ENCODE results near the gene EFNA3.

Gene EFNA3

GRCh38 chr1:155070158-155070621, 8.4 kb upstream of the EFNA3 start:
- no peak for DNase-seq

- DNase-seq, result peak; percentile 85
These were observed 7.7 kb upstream of the EFNA3 start for GRCh38 chr1:155070721-155071569.

- DNase-seq, result no peak
These were observed 6.9 kb upstream of the EFNA3 start for GRCh38 chr1:155071701-155072100.

- DNase-seq, result no peak
These were observed 5.9 kb upstream of the EFNA3 start for GRCh38 chr1:155072531-155073289.

GRCh38 chr1:155073377-155074242, 5.0 kb upstream of the EFNA3 start:
- DNase-seq, result no peak

- DNase-seq, result no peak
These were observed 3.1 kb upstream of the EFNA3 start for GRCh38 chr1:155075535-155075934.

- DNase-seq, result no peak
These were observed 2.3 kb upstream of the EFNA3 start for GRCh38 chr1:155076371-155076770.

- DNase-seq, result no peak
These were observed 1.3 kb upstream of the EFNA3 start for GRCh38 chr1:155077346-155077745.

- DNase-seq, result no peak
These were observed 735 bp upstream of the EFNA3 start for GRCh38 chr1:155077758-155078445.

GRCh38 chr1:155079210-155079486, 511 bp downstream of the EFNA3 start:
- no peak for DNase-seq

- no peak for DNase-seq
These were observed 1.1 kb downstream of the EFNA3 start for GRCh38 chr1:155079487-155080311.

GRCh38 chr1:155080312-155081228, 1.9 kb downstream of the EFNA3 start:
- DNase-seq, result peak; percentile 45

- peak; percentile 49 for DNase-seq
These were observed 3.0 kb downstream of the EFNA3 start for GRCh38 chr1:155081472-155082300.

GRCh38 chr1:155082301-155083051, 3.8 kb downstream of the EFNA3 start:
- DNase-seq, result peak; percentile 52

- no peak for DNase-seq
These were observed 4.5 kb downstream of the EFNA3 start for GRCh38 chr1:155083052-155083541.

- no peak for DNase-seq
These were observed 5.5 kb downstream of the EFNA3 start for GRCh38 chr1:155083865-155084721.

- peak; percentile 93 for DNase-seq
These were observed 6.3 kb downstream of the EFNA3 start for GRCh38 chr1:155084722-155085503.

Data from activated naive CD4-positive, alpha-beta T cell treated with anti-CD3 and anti-CD28 coated beads, Interleukin-2, amount 50 U/mL, for 16 hours (primary cell).